H1 (cell line): Measurements from ENCODE around the gene PPM1M. TPM values are rescaled to one million over a fixed set of nuclear protein-coding genes. Genes with fewer than 3 reads are reported as not detected.

Source experiments
- CTCF ChIA-PET: fragments of 300-600 bp; sonication (Branson Sonifier 250); formaldehyde crosslinking; loops from one replicate; lab custom pipeline; 2021; ENCODE audit not compliant: partially characterized antibody; lab: Charles Lee
- POLR2A ChIA-PET: fragments of 300-600 bp; sonication (Branson Sonifier 250); formaldehyde crosslinking; loops from one replicate; lab custom pipeline; 2021; ENCODE audit warnings: inconsistent platforms; ENCODE audit not compliant: partially characterized antibody; lab: Charles Lee
- DNase-seq, 2 experiments: peaks; one replicate each; pipeline versions ENCODE4 v3.0.0 to v3.0.0-alpha.2; 2010 to 2022; ENCODE audit warnings: low spot score in 2 of 2, low read depth in 1 of 2, mixed read lengths in 1 of 2
- FAIRE-seq: peaks from 2 replicates; lab custom pipeline; 2011; peaks lifted over from hg19 to GRCh38; lab: Jason Lieb, UNC
- H2AFZ ChIP-seq: 2 replicates; pipeline ENCODE4 v1.8.1; 2012; ENCODE audit warnings: low read length, inconsistent platforms
- H2AK5ac ChIP-seq: 2 replicates; pipeline ENCODE4 v1.6.1; 2013; ENCODE audit warnings: low read depth, low read length
- H2BK120ac ChIP-seq: replicated peaks from 2 replicates; pipeline ENCODE3; 2013; ENCODE audit warnings: low read depth, low read length, inconsistent platforms
- H2BK12ac ChIP-seq: 2 replicates; pipeline ENCODE4 v1.6.1; 2013; ENCODE audit warnings: low read depth, low read length
- H2BK15ac ChIP-seq: 2 replicates; pipeline ENCODE4 v1.6.1; 2013; ENCODE audit warnings: low read length
- H2BK20ac ChIP-seq: 2 replicates; pipeline ENCODE4 v1.6.1; 2013; ENCODE audit warnings: low read length
- H2BK5ac ChIP-seq: 2 replicates; pipeline ENCODE4 v1.6.1; 2013; ENCODE audit warnings: low read depth, low read length
- H3K14ac ChIP-seq: 2 replicates; pipeline ENCODE4 v1.6.1; 2013; ENCODE audit warnings: inconsistent platforms; ENCODE audit not compliant: insufficient read length
- H3K18ac ChIP-seq: 2 replicates; pipeline ENCODE4 v1.6.1; 2013; ENCODE audit warnings: low read length; ENCODE audit errors: extremely low read depth
- H3K23ac ChIP-seq: 2 replicates; pipeline ENCODE4 v1.6.1; 2013; ENCODE audit warnings: inconsistent platforms; ENCODE audit not compliant: insufficient read length
- H3K23me2 ChIP-seq: 2 replicates; pipeline ENCODE4 v1.6.1; 2013; ENCODE audit warnings: low read depth, low read length
- H3K27ac ChIP-seq: 2 replicates; pipeline ENCODE4 v1.6.1; 2011; ENCODE audit warnings: low read depth, low read length, inconsistent platforms
- H3K27me3 ChIP-seq, 4 experiments: replicated peaks in 1 of 4; 1 replicate in 1 of 4; 2 replicates in 3 of 4; pipeline versions ENCODE4 v1.6.1 to v1.8.1; 2011 to 2013; ENCODE audit warnings: low read length in 3 of 4, mild to moderate bottlenecking in 3 of 4, inconsistent platforms in 2 of 4, mixed read lengths in 2 of 4, moderate library complexity in 1 of 4; ENCODE audit not compliant: control insufficient read depth in 3 of 4, insufficient read depth in 3 of 4; ENCODE audit errors: extremely low read depth in 1 of 4
- H3K36me3 ChIP-seq, 4 experiments: 2 replicates each; pipeline versions ENCODE4 v1.6.1 to v1.8.1; 2011 to 2013; ENCODE audit warnings: mild to moderate bottlenecking in 4 of 4, low read length in 3 of 4, moderate library complexity in 2 of 4, control low read depth in 1 of 4, inconsistent platforms in 1 of 4; ENCODE audit not compliant: insufficient read depth in 4 of 4, control insufficient read depth in 2 of 4
- H3K4ac ChIP-seq: replicated peaks from 2 replicates; pipeline ENCODE3; 2013; ENCODE audit warnings: low read length, low read depth, mixed read lengths, inconsistent platforms; ENCODE audit not compliant: insufficient read length
- H3K4me1 ChIP-seq, 4 experiments: replicated peaks in 1 of 4; 1 replicate in 1 of 4; 2 replicates in 3 of 4; pipeline versions ENCODE4 v1.6.1 to v1.8.1; 2011 to 2013; ENCODE audit warnings: low read length in 3 of 4, inconsistent platforms in 2 of 4, mixed read lengths in 1 of 4; ENCODE audit not compliant: insufficient read depth in 4 of 4, control insufficient read depth in 3 of 4
- H3K4me2 ChIP-seq, 2 experiments: 2 replicates each; pipeline versions ENCODE4 v1.6.1 to v1.8.1; 2011 to 2013; ENCODE audit warnings: low read depth in 2 of 2, low read length in 2 of 2, control low read depth in 1 of 2, inconsistent platforms in 1 of 2, mild to moderate bottlenecking in 1 of 2; ENCODE audit not compliant: insufficient read depth in 1 of 2
- H3K4me3 ChIP-seq, 4 experiments: fragments of 200-600, 300-600 bp in 1 of 4; sonication (generic), shearing (Covaris generic), sonication (Bioruptor Twin) in 1 of 4; 2 replicates each; pipeline versions ENCODE4 v1.5.1 to v1.8.1; 2011 to 2016; ENCODE audit warnings: low read length in 4 of 4, low read depth in 3 of 4, control low read depth in 2 of 4, inconsistent platforms in 2 of 4, mild to moderate bottlenecking in 2 of 4, mixed read lengths in 1 of 4, moderate library complexity in 1 of 4; ENCODE audit not compliant: insufficient read depth in 2 of 4; ENCODE audit errors: extremely low read depth in 1 of 4
- H3K56ac ChIP-seq: replicated peaks from 2 replicates; pipeline ENCODE3; 2013; ENCODE audit warnings: low read depth, mild to moderate bottlenecking, mixed read lengths, low read length, inconsistent platforms; ENCODE audit not compliant: insufficient read length
- H3K79me1 ChIP-seq: 2 replicates; pipeline ENCODE4 v1.6.1; 2013; ENCODE audit warnings: low read depth, low read length, control low read depth
- H3K79me2 ChIP-seq, 2 experiments: 2 replicates each; pipeline versions ENCODE4 v1.6.1 to v1.8.1; 2012 to 2013; ENCODE audit warnings: low read length in 2 of 2, mild to moderate bottlenecking in 2 of 2, inconsistent platforms in 1 of 2; ENCODE audit not compliant: insufficient read depth in 2 of 2, control insufficient read depth in 1 of 2
- H3K9ac ChIP-seq, 4 experiments: replicated peaks in 1 of 4; 1 replicate in 1 of 4; 2 replicates in 3 of 4; pipeline versions ENCODE4 v1.6.1 to v1.8.1; 2011 to 2013; ENCODE audit warnings: low read depth in 3 of 4, low read length in 3 of 4, control low read depth in 2 of 4, mild to moderate bottlenecking in 2 of 4, moderate library complexity in 2 of 4, inconsistent platforms in 1 of 4; ENCODE audit errors: extremely low read depth in 1 of 4
- H3K9me3 ChIP-seq, 2 experiments: 2 replicates each; pipeline versions ENCODE4 v1.6.1 to v1.8.1; 2012 to 2013; ENCODE audit warnings: mild to moderate bottlenecking in 2 of 2, moderate library complexity in 2 of 2, control low read depth in 1 of 2, inconsistent platforms in 1 of 2, low read depth in 1 of 2, low read length in 1 of 2, mixed read lengths in 1 of 2; ENCODE audit not compliant: insufficient read depth in 2 of 2
- H4K20me1 ChIP-seq, 2 experiments: replicated peaks in 1 of 2; 2 replicates each; pipeline versions ENCODE3 to v1.8.1; 2011 to 2013; ENCODE audit warnings: inconsistent platforms in 2 of 2, low read length in 2 of 2, mild to moderate bottlenecking in 1 of 2; ENCODE audit not compliant: insufficient read depth in 2 of 2, control insufficient read depth in 1 of 2
- H4K5ac ChIP-seq: 2 replicates; pipeline ENCODE4 v1.6.1; 2013; ENCODE audit warnings: low read length, low read depth, mixed read lengths, inconsistent platforms; ENCODE audit not compliant: insufficient read length
- H4K8ac ChIP-seq: 2 replicates; pipeline ENCODE4 v1.8.0; 2013; ENCODE audit warnings: mild to moderate bottlenecking, moderate library complexity, low read length, inconsistent platforms; ENCODE audit not compliant: insufficient read depth; ENCODE audit errors: extremely low read depth
- H4K91ac ChIP-seq: replicated peaks from 2 replicates; pipeline ENCODE3; 2013; ENCODE audit warnings: low read length, mixed read lengths, inconsistent platforms; ENCODE audit not compliant: insufficient read length
- CTCF ChIP-seq, 3 experiments: IDR thresholded peaks; 1 replicate in 2 of 3; 2 replicates in 1 of 3; pipeline versions ENCODE4 v1.5.1 to v1.6.1; 2011; ENCODE audit warnings: low read length in 3 of 3, mild to moderate bottlenecking in 3 of 3, inconsistent platforms in 2 of 3, low read depth in 1 of 3, moderate library complexity in 1 of 3; ENCODE audit not compliant: insufficient read depth in 1 of 3; ENCODE audit errors: control extremely low read depth in 1 of 3
- E2F6 ChIP-seq: IDR thresholded peaks from 2 replicates; pipeline ENCODE4 v1.6.1; 2012; ENCODE audit warnings: inconsistent platforms
- EGR1 ChIP-seq: IDR thresholded peaks from 2 replicates; pipeline ENCODE4 v1.6.1; 2011; ENCODE audit warnings: low read depth, low read length, borderline replicate concordance
- POU5F1 ChIP-seq: IDR thresholded peaks from 2 replicates; pipeline ENCODE4 v1.6.1; 2011; ENCODE audit warnings: low read depth, mild to moderate bottlenecking, low read length, moderate library complexity
- RBBP5 ChIP-seq: IDR thresholded peaks from 2 replicates; pipeline ENCODE4 v1.7.1; 2012; ENCODE audit warnings: low read depth, mild to moderate bottlenecking, inconsistent platforms, low read length, moderate library complexity, borderline replicate concordance
- SIN3A ChIP-seq, 2 experiments: IDR thresholded peaks in 1 of 2; conservative IDR thresholded peaks in 1 of 2; 2 replicates each; pipeline ENCODE4 v1.6.1; 2011 to 2012; ENCODE audit warnings: low read length in 2 of 2, improper control_type of control experiment in 1 of 2, low read depth in 1 of 2, mild to moderate bottlenecking in 1 of 2
- SIRT6 ChIP-seq: IDR thresholded peaks from one replicate; pipeline ENCODE4 v1.7.1; 2012; ENCODE audit warnings: low read length, inconsistent platforms
- SIX5 ChIP-seq: IDR thresholded peaks from 2 replicates; pipeline ENCODE4 v1.6.1; 2011; ENCODE audit warnings: mild to moderate bottlenecking, low read depth, low read length
- WGBS, 2 experiments: shearing (Covaris generic) in 1 of 2; methylation state at CpG; one replicate each; pipeline versions ENCODE4 v1.1.6 to v1.1.7; 2013 to 2015; ENCODE audit warnings: low lambda C conversion rate in 2 of 2, mixed read lengths in 2 of 2, inconsistent platforms in 1 of 2, low coverage in 1 of 2, missing lambda C conversion rate in 1 of 2; ENCODE audit not compliant: insufficient replicate concordance in 2 of 2, insufficient coverage in 1 of 2, insufficient read length in 1 of 2; ENCODE audit errors: extremely low coverage in 1 of 2, missing lambda C conversion rate in 1 of 2; 5-methylcytosine and 5-hydroxymethylcytosine counted together
- polyA plus RNA-seq, 7 experiments: library from polyadenylated mRNA; depleted of rRNA in 3 of 7; stranded (reverse) in 5 of 7; unstranded in 2 of 7; fragments of >200 nt in 5 of 7; fragments of 200-250 nt in 2 of 7; gene quantifications; 1 replicate in 5 of 7; 2 replicates in 1 of 7; 4 replicates in 1 of 7; pipeline versions ENCODE4 v1.2.1 to v1.2.3, GENCODE V29; 2011 to 2013; ENCODE audit warnings: missing spikeins in 2 of 7, mixed read lengths in 2 of 7
- total RNA-seq: library from RNA; stranded (reverse); fragmentation: NEBNext Ultra II Directional; extraction: Animal tissue kit (Norgen Biotek cat#: 25700); gene quantifications from 2 replicates; pipeline ENCODE4 v1.2.1, GENCODE V29; 2021

PPM1M gene
- total and polyA plus RNA-seq, 2 of the 8 experiments (the other 6 are each of a cell fraction or from before 2014, with no cell fraction given), result 5.2 to 6.3 TPM

DNA sequence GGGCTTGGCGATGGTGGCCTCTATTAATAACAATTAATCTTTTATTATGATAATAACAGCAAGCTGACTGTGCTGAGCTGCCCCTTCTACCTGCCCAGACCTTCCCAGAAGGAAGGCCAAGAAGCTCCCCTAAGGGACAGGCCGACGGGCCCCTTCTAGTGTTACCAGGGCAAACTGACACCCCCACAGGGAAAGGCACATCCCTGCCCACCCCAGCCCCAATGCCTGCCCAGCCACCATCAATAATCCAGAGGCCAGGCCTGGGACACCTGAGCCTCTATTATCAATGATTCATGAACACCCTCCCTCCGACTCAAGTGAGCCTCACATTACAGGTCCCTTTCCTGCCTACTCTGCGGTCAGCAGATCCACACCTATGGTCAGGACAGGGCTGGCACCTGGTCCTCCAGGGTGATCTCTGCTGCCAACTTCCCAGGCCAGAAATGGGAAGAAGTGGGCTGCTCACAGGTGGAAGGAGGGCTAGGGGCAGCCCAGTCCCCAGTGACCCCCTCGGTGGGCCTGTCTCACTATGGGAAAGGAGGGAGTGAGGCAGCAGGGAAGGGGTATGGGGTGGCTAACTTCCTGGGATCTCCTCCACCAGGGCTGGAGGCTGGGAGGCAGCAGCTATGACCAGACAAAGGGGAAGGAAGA lies 8.4 kb upstream of the PPM1M start:
- H3K36me3 ChIP-seq, result no peaks in the 10 kb centered on the region
- H3K27ac ChIP-seq, result peak overlapping the region; percentile 7; the same call in 1 of the 2 replicates
- no peak for FAIRE-seq
- H2AK5ac ChIP-seq, result peak overlapping the region; percentile 94; the same call in 1 of the 2 replicates
- peaks cover 9% of the 10 kb centered on the region for H3K23me2 ChIP-seq
- peak overlapping the region in 1 of 4 experiments; percentile 89; a peak in 2 of 8 replicates for H3K4me3 ChIP-seq
- WGBS, 2 experiments, result 74% methylated on average over 4 of the region's 6 CpGs; no CpG with 5 or more reads in 1 of the 2 experiments
- H4K5ac ChIP-seq, result peak overlapping the region; percentile 28
- H3K4me2 ChIP-seq, result peak overlapping the region; percentile 78 to 98
- peak overlapping the region; percentile 98; the same call in 1 of the 2 replicates for H2BK20ac ChIP-seq
- H3K14ac ChIP-seq, result no peak overlapping the region
- H3K4ac ChIP-seq, result peak overlapping the region; percentile 81
- H3K4me1 ChIP-seq, result peaks cover 15 to 42% (median 28%) of the 10 kb centered on the region in 4 experiments
- H3K18ac ChIP-seq, result peak overlapping the region; percentile 86
- POLR2A ChIA-PET, result interaction anchor here (0.7 to 6.5 kb wide), 14 partner anchors 8 to 246 kb away, joined by 3 to 69 read pairs (median 4); partner anchors contain the start of genes GLYCTK, PPM1M, TLR9 and WDR82
- H3K56ac ChIP-seq, result no peak overlapping the region
- peak overlapping the region; percentile 97 for H4K91ac ChIP-seq
- peak overlapping the region; percentile 88; the same call in 1 of the 2 replicates for H2BK15ac ChIP-seq
- H3K9ac ChIP-seq, result no peak overlapping the region
- H2BK120ac ChIP-seq, result peak overlapping the region; percentile 10
- H2BK5ac ChIP-seq, result peak overlapping the region; percentile 96; the same call in 1 of the 2 replicates
- no peak overlapping the region for H2AFZ ChIP-seq
- peak overlapping the region; percentile 84; the same call in 1 of the 2 replicates for H2BK12ac ChIP-seq
- H3K79me2 ChIP-seq, result peaks cover 0 to 15% of the 10 kb centered on the region in 2 experiments; a peak in 2 of 4 replicates
- CTCF ChIA-PET, result interaction anchor here (0.6 to 14.4 kb wide), 20 partner anchors 8 to 284 kb away, joined by 3 to 336 read pairs (median 5); partner anchors contain the start of genes PPM1M, TLR9 and WDR82
- DNase-seq, result peak in 1 of 2 experiments; percentile 45
- H4K8ac ChIP-seq, result no peak overlapping the region; the same call in 1 of the 2 replicates
- no peaks in the 10 kb centered on the region for H3K27me3 ChIP-seq
- H3K9me3 ChIP-seq, result no peaks in the 10 kb centered on the region
- H3K23ac ChIP-seq, result no peak overlapping the region
- peaks cover 15% of the 10 kb centered on the region for H3K79me1 ChIP-seq
- peaks cover 4 to 7% of the 10 kb centered on the region in 2 experiments for H4K20me1 ChIP-seq
- TF ChIP-seq E2F6, result no peak
- TF ChIP-seq CTCF (IDR thresholded peaks at IDR 0.05; ENCODE audit: control extremely low read depth in 1 of 3, insufficient read depth in 1 of 3, low read depth in 1 of 3, low read length in 3 of 3), result no peak
- no peak for TF ChIP-seq SIRT6
- TF ChIP-seq RBBP5, result no peak
- TF ChIP-seq EGR1, result no peak
- no peak for TF ChIP-seq POU5F1
- TF ChIP-seq SIN3A (conservative IDR thresholded peaks at IDR 0.05 in 1 of 2, IDR thresholded peaks at IDR 0.05 in 1 of 2; ENCODE audit: low read depth in 1 of 2, low read length in 2 of 2), result no peak
- TF ChIP-seq SIX5, result no peak
